ENCODE results near the gene IRF4. TPM values are rescaled to one million over a fixed set of nuclear protein-coding genes. Genes with fewer than 3 reads are reported as not detected.

Gene IRF4
- total RNA-seq, 2 experiments from 2014 or later = 189 to 291 TPM

DNA sequence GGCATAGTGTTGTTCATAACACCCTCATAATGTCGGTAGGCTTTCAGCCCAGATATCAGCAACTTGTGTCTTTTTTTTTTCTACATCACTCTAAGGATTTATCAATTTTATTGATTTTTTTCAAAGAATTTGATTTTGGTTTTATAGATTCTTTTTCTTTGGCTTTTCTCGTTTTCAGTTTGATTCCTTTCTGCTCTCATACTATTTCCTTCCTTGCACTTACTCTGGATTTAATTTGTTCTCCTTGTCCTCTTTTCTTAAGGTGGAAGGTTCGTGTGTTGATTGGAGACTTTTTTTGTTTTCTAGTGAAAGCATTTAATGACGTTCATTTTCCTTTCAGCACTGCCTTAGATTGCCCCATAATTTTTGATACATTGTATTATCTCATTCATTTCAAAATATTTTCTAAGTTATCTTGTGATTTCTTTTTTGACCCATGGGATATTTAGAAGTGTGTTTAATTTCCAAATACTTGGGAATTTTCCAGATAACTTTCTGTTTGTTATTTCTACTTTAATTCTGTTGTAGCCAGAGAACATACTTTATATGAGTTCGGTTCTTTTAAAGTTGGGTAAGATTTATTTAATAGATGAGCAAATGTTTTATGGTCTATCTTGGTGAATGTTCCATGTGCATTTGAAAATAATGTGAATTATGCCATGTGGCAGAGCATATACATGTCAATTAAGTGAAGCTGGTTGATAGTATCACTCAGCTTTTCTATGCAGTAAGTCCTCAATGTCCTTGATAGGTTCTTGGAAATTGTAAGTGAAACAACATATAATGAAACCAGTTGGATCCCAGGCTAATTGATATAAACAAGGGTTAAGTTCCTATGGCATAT is 62.8 kb downstream of the IRF4 start:
- no peaks in the 10 kb centered on the region for H3K79me2 ChIP-seq (ENCODE audit: insufficient read depth, low read depth, low read length)
- H3K9me3 ChIP-seq (ENCODE audit: low read length) = 0 out of 2 replicates have a peak, but pooled peaks cover 7% of the 10 kb centered on the region
- BruUV-seq (replicated peaks) = no TSS peak
- no peak overlapping the region for H3K27ac ChIP-seq (ENCODE audit: low read depth, low read length, poor library complexity, severe bottlenecking)
- CTCF ChIA-PET (ENCODE audit: unreplicated experiment) = no interaction called here
- DNase-seq (ENCODE audit: low spot score) = no peak
- intact Hi-C loops (cut with micrococcal nuclease; ENCODE audit: unreplicated experiment) = no loop called here
- no peak overlapping the region for H3K4me2 ChIP-seq (ENCODE audit: low read length)
- POLR2A ChIA-PET = no interaction called here
- H3K4me3 ChIP-seq (ENCODE audit: low read depth, low read length, poor library complexity, severe bottlenecking) = no peak overlapping the region
- H4K20me1 ChIP-seq (ENCODE audit: insufficient read depth, low read length) = no peaks in the 10 kb centered on the region
- H3K9me2 ChIP-seq (ENCODE audit: insufficient read depth, low read length) = no peaks in the 10 kb centered on the region
- no peaks in the 10 kb centered on the region for H3K4me1 ChIP-seq (ENCODE audit: insufficient read depth, low read length, poor library complexity, severe bottlenecking)
- no peak for TF ChIP-seq EZH2phosphoT487 (IDR thresholded peaks at IDR 0.05; ENCODE audit: borderline replicate concordance, low read depth, low read length)
- TF ChIP-seq CTCF (conservative IDR thresholded peaks at IDR 0.05; ENCODE audit: low read length) = no peak
- no peak overlapping the region for H2AFZ ChIP-seq (ENCODE audit: low read length)
- no peaks in the 10 kb centered on the region for H3K36me3 ChIP-seq (ENCODE audit: insufficient read depth, low read length)

DNA sequence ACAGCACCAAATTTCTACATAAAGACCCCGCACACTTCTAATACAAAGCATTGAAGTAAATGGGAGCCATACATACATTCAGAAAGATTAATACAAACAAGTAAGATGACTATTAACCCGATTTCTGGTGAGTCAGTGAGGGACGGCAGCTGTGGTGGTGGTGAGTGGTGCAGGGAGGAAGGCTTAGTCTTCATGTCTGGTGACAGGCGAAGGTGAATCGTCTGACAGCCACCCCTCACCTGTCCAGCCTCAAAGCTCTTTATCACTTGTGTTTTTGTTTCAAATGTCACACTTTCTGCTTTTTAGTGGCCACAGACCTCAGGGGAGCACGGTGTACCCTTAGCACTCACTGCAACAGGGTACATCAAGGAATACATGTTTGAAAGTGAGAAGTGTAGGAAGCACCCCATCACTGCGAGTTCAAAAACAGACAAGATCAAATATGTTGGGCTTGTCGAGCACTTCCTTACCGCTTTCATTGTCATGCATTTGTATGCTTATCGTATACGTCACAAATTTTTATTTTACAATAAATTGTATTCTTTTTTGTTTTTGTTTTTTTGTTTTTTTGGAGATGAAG is 63.5 kb downstream of the IRF4 start:
- Histone ChIP-seq H3K4me3 (ENCODE audit: low read depth, low read length, poor library complexity, severe bottlenecking) (no peak overlapping the region), H3K36me3 (ENCODE audit: insufficient read depth, low read length) (no peaks in the 10 kb centered on the region), H3K79me2 (ENCODE audit: insufficient read depth, low read depth, low read length) (no peaks in the 10 kb centered on the region), H3K4me2 (ENCODE audit: low read length) (no peak overlapping the region), H3K27ac (ENCODE audit: low read depth, low read length, poor library complexity, severe bottlenecking) (no peak overlapping the region), H3K9me3 (ENCODE audit: low read length) (0 out of 2 replicates have a peak, but pooled peaks cover 7% of the 10 kb centered on the region), H4K20me1 (ENCODE audit: insufficient read depth, low read length) (no peaks in the 10 kb centered on the region), H2AFZ (ENCODE audit: low read length) (no peak overlapping the region), H3K9me2 (ENCODE audit: insufficient read depth, low read length) (no peaks in the 10 kb centered on the region), H3K4me1 (ENCODE audit: insufficient read depth, low read length, poor library complexity, severe bottlenecking) (no peaks in the 10 kb centered on the region)
- ChIA-PET CTCF (ENCODE audit: unreplicated experiment) (no interaction called here), POLR2A (no interaction called here)
- intact Hi-C loops (cut with micrococcal nuclease; ENCODE audit: unreplicated experiment) = no loop called here
- BruUV-seq (replicated peaks) = no TSS peak
- no peak for TF ChIP-seq CTCF (conservative IDR thresholded peaks at IDR 0.05; ENCODE audit: low read length)
- TF ChIP-seq EZH2phosphoT487 (IDR thresholded peaks at IDR 0.05; ENCODE audit: borderline replicate concordance, low read depth, low read length) = no peak
- no peak for DNase-seq (ENCODE audit: low spot score)

DNA sequence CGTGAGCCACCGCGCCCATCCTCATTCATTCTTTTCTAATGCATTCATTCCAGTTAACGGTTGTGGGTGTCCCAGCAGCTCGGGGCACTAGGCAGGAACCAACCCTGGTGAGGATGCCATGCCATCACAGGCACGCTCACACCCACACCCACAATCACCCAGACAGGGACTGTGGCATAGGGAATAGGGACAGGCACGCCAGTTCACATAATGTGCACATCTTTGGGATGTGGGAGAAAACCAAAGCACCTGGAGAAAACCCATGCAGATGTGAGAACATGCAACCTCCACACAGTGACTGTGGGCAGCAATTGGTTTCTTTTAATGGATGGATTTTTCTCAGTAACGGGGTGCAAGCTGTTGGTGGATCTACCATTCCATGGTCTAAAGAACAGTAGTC is 64.3 kb downstream of the IRF4 start:
- Histone ChIP-seq H3K4me2 (ENCODE audit: low read length) (no peak overlapping the region), H4K20me1 (ENCODE audit: insufficient read depth, low read length) (no peaks in the 10 kb centered on the region), H3K36me3 (ENCODE audit: insufficient read depth, low read length) (no peaks in the 10 kb centered on the region), H3K27ac (ENCODE audit: low read depth, low read length, poor library complexity, severe bottlenecking) (no peak overlapping the region), H3K79me2 (ENCODE audit: insufficient read depth, low read depth, low read length) (no peaks in the 10 kb centered on the region), H3K4me1 (ENCODE audit: insufficient read depth, low read length, poor library complexity, severe bottlenecking) (no peaks in the 10 kb centered on the region), H3K9me3 (ENCODE audit: low read length) (0 out of 2 replicates have a peak, but pooled peaks cover 7% of the 10 kb centered on the region), H3K9me2 (ENCODE audit: insufficient read depth, low read length) (no peaks in the 10 kb centered on the region), H3K4me3 (ENCODE audit: low read depth, low read length, poor library complexity, severe bottlenecking) (no peak overlapping the region), H2AFZ (ENCODE audit: low read length) (no peak overlapping the region)
- POLR2A ChIA-PET = no interaction called here
- DNase-seq (ENCODE audit: low spot score) = no peak
- TF ChIP-seq EZH2phosphoT487 (IDR thresholded peaks at IDR 0.05; ENCODE audit: borderline replicate concordance, low read depth, low read length) = no peak
- no peak for TF ChIP-seq CTCF (conservative IDR thresholded peaks at IDR 0.05; ENCODE audit: low read length)
- CTCF ChIA-PET (ENCODE audit: unreplicated experiment) = no interaction called here
- intact Hi-C loops (cut with micrococcal nuclease; ENCODE audit: unreplicated experiment) = no loop called here
- no TSS peak for BruUV-seq (replicated peaks)

Measured in OCI-LY7 (cell line).